H7 (cell line): ENCODE measurements around the gene ZSCAN4. TPM values are rescaled to one million over a fixed set of nuclear protein-coding genes. Genes with fewer than 3 reads are reported as not detected.

ENCODE experiments used
- DNase-seq: peaks from one replicate; pipeline ENCODE4 v3.0.0; 2012
- H3K27me3 ChIP-seq: 2 replicates; pipeline ENCODE4 v1.6.0; 2011; ENCODE audit warnings: mild to moderate bottlenecking, low read length; ENCODE audit not compliant: control insufficient read depth, insufficient read depth
- H3K36me3 ChIP-seq: replicated peaks from 2 replicates; pipeline ENCODE4 v1.5.1; 2011; ENCODE audit warnings: low read length; ENCODE audit not compliant: control insufficient read depth, insufficient read depth
- H3K4me3 ChIP-seq: 2 replicates; pipeline ENCODE4 v1.5.1; 2011; ENCODE audit warnings: low read depth, mild to moderate bottlenecking, control low read depth, low read length, moderate library complexity; ENCODE audit not compliant: insufficient read depth
- total RNA-seq: library from RNA; depleted of rRNA; stranded (reverse); fragments of >200 nt; shearing (Covaris generic); gene quantifications from 2 replicates; pipeline ENCODE4 v1.2.3, GENCODE V29; 2014

Gene ZSCAN4
- total RNA-seq, 1 experiment from 2014 or later = not detected

- no peak for DNase-seq
- no peaks in the 10 kb centered on the region; the same call in 1 of the 2 replicates for H3K27me3 ChIP-seq
- H3K4me3 ChIP-seq = no peak overlapping the region
- no peaks in the 10 kb centered on the region for H3K36me3 ChIP-seq
These were observed 12.4 kb upstream of the ZSCAN4 start for GRCh38 chr19:57656346-57656745.

- peak; percentile 86 for DNase-seq
- peaks cover 15% of the 10 kb centered on the region; the same call in 1 of the 2 replicates for H3K27me3 ChIP-seq
- H3K36me3 ChIP-seq = no peaks in the 10 kb centered on the region
- peak overlapping the region; percentile 47 for H3K4me3 ChIP-seq
These were observed 4.2 kb upstream of the ZSCAN4 start for GRCh38 chr19:57664269-57665127.

GRCh38 chr19:57665261-57665806 is 3.4 kb upstream of the ZSCAN4 start:
- no peak for DNase-seq
- Histone ChIP-seq H3K27me3 (peaks cover 15% of the 10 kb centered on the region; the same call in 1 of the 2 replicates), H3K4me3 (no peak overlapping the region), H3K36me3 (no peaks in the 10 kb centered on the region)

GRCh38 chr19:57667228-57667627 is 1.5 kb upstream of the ZSCAN4 start:
- H3K27me3 ChIP-seq = peaks cover 15% of the 10 kb centered on the region; the same call in 1 of the 2 replicates
- no peak overlapping the region for H3K4me3 ChIP-seq
- no peaks in the 10 kb centered on the region for H3K36me3 ChIP-seq
- DNase-seq = no peak

- DNase-seq = no peak
- Histone ChIP-seq H3K36me3 (no peaks in the 10 kb centered on the region), H3K4me3 (no peak overlapping the region), H3K27me3 (peaks cover 2% of the 10 kb centered on the region; the same call in 1 of the 2 replicates)
These were observed 2.6 kb downstream of the ZSCAN4 start for GRCh38 chr19:57671124-57671895.

GRCh38 chr19:57672466-57672865 is 3.7 kb downstream of the ZSCAN4 start:
- no peak for DNase-seq
- Histone ChIP-seq H3K36me3 (no peaks in the 10 kb centered on the region), H3K4me3 (no peak overlapping the region), H3K27me3 (peaks cover 2% of the 10 kb centered on the region; the same call in 1 of the 2 replicates)

- H3K36me3 ChIP-seq = no peaks in the 10 kb centered on the region
- DNase-seq = no peak
- peaks cover 3% of the 10 kb centered on the region for H3K27me3 ChIP-seq
- no peak overlapping the region for H3K4me3 ChIP-seq
These were observed 7.1 kb downstream of the ZSCAN4 start for GRCh38 chr19:57675881-57676280.

- peak overlapping the region; percentile 81 for H3K4me3 ChIP-seq
- peaks cover 3% of the 10 kb centered on the region for H3K27me3 ChIP-seq
- no peak for DNase-seq
- peaks cover 35% of the 10 kb centered on the region for H3K36me3 ChIP-seq
These were observed 13.6 kb downstream of the ZSCAN4 start for GRCh38 chr19:57682226-57682766.

- no peak overlapping the region for H3K4me3 ChIP-seq
- H3K36me3 ChIP-seq = peaks cover 49% of the 10 kb centered on the region
- DNase-seq = no peak
These were observed 18.0 kb downstream of the ZSCAN4 start for GRCh38 chr19:57686727-57687126.

GRCh38 chr19:57687363-57688010 is 18.8 kb downstream of the ZSCAN4 start:
- Histone ChIP-seq H3K4me3 (no peak overlapping the region), H3K36me3 (peaks cover 49% of the 10 kb centered on the region)

More at GRCh38 chr19:57686727-57687126, 18.0 kb downstream of the ZSCAN4 start:
- no peaks in the 10 kb centered on the region for H3K27me3 ChIP-seq

GRCh38 chr19:57688011-57688763 is 19.5 kb downstream of the ZSCAN4 start:
- H3K27me3 ChIP-seq = no peaks in the 10 kb centered on the region
- no peak overlapping the region for H3K4me3 ChIP-seq
- H3K36me3 ChIP-seq = peaks cover 49% of the 10 kb centered on the region
- no peak for DNase-seq

More at GRCh38 chr19:57687363-57688010, 18.8 kb downstream of the ZSCAN4 start:
- no peak for DNase-seq
- H3K27me3 ChIP-seq = no peaks in the 10 kb centered on the region

GRCh38 chr19:57689750-57690149 is 21.0 kb downstream of the ZSCAN4 start:
- Histone ChIP-seq H3K27me3 (no peaks in the 10 kb centered on the region), H3K36me3 (peaks cover 41% of the 10 kb centered on the region), H3K4me3 (no peak overlapping the region)
- DNase-seq = no peak

- Histone ChIP-seq H3K27me3 (no peaks in the 10 kb centered on the region), H3K36me3 (peaks cover 19% of the 10 kb centered on the region), H3K4me3 (no peak overlapping the region)
- no peak for DNase-seq
These were observed 32.9 kb downstream of the ZSCAN4 start for GRCh38 chr19:57701625-57702024.
